Esophagus squamous epithelium (tissue), 4 donors: ENCODE data around the gene PRDM11.

ENCODE experiments used
- POLR2A ChIP-seq, 4 donors: fragments of 450-650 bp; IDR thresholded peaks; one replicate each; pipeline ENCODE4 v1.6.1; 2017; ENCODE audit warnings: antibody characterized with exemption in 4 of 4, mild to moderate bottlenecking in 4 of 4, moderate library complexity in 3 of 4
- TF ChIP-seq, protein P1 (sequence below), 6 experiments: fragments of 450-650 bp in 4 of 6; fragments of 200-600 bp in 2 of 6; sonication (generic) in 2 of 6; IDR thresholded peaks; one replicate each; pipeline ENCODE4 v1.5.1; 2016 to 2019; ENCODE audit warnings: antibody characterized with exemption in 6 of 6, mild to moderate bottlenecking in 4 of 6, moderate library complexity in 4 of 6

- TF ChIP-seq, protein P1, sequence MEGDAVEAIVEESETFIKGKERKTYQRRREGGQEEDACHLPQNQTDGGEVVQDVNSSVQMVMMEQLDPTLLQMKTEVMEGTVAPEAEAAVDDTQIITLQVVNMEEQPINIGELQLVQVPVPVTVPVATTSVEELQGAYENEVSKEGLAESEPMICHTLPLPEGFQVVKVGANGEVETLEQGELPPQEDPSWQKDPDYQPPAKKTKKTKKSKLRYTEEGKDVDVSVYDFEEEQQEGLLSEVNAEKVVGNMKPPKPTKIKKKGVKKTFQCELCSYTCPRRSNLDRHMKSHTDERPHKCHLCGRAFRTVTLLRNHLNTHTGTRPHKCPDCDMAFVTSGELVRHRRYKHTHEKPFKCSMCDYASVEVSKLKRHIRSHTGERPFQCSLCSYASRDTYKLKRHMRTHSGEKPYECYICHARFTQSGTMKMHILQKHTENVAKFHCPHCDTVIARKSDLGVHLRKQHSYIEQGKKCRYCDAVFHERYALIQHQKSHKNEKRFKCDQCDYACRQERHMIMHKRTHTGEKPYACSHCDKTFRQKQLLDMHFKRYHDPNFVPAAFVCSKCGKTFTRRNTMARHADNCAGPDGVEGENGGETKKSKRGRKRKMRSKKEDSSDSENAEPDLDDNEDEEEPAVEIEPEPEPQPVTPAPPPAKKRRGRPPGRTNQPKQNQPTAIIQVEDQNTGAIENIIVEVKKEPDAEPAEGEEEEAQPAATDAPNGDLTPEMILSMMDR (IDR thresholded peaks at IDR 0.05): no peak
- TF ChIP-seq POLR2A (IDR thresholded peaks at IDR 0.05): peak in 2 of 4 donors; percentile 4 to 46
Measured at GRCh38 chr11:45146072-45147016, at the start of gene PRDM11.
